HCT116 (cell line): ENCODE measurements around the gene DPRX. TPM values are rescaled to one million over a fixed set of nuclear protein-coding genes. Genes with fewer than 3 reads are reported as not detected.

Experiments
- ATAC-seq: fragments of 200-7000 bp; cut with Tn5 transposase; 2 replicates; pipeline ENCODE4 v1.9.1; 2020; ENCODE audit warnings: mild to moderate bottlenecking, moderate library complexity
- BruUV-seq: library from RNA; stranded (reverse); fragments of 400-500 nt; replicated peaks from 2 replicates; lab custom pipeline; 2021; lab: Mats Ljungman, UMichigan
- CTCF ChIA-PET: fragments of 300-600 bp; sonication (Branson Sonifier 250); formaldehyde crosslinking; loops from one replicate; lab custom pipeline; 2021; ENCODE audit warnings: antibody characterized with exemption; lab: Charles Lee
- POLR2A ChIA-PET: fragments of 300-600, 350-600 bp; sonication (Branson Sonifier 250); formaldehyde crosslinking; loops from one replicate; lab custom pipeline; 2021; ENCODE audit warnings: antibody characterized with exemption; lab: Charles Lee
- RAD21 ChIA-PET, 2 experiments: fragments of 300-600 bp; sonication (Branson Sonifier 250); formaldehyde crosslinking; loops; one replicate each; lab custom pipeline; 2023; ENCODE audit warnings: low total read pairs in 2 of 2; ENCODE audit not compliant: uncharacterized antibody in 2 of 2, unreplicated experiment in 2 of 2, low non-redundant PET in 1 of 2; lab: Charles Lee
- DNase-seq: peaks from one replicate; pipeline ENCODE4 v3.0.0-alpha.2; 2010; ENCODE audit warnings: low read depth, low spot score
- H2AFZ ChIP-seq: fragments of 200-600 bp; shearing (Covaris generic), sonication (generic); 2 replicates; pipeline ENCODE4 v1.6.1; 2017; ENCODE audit warnings: low read depth, mixed run types, mixed read lengths, antibody characterized with exemption, low read length; ENCODE audit not compliant: poor library complexity, severe bottlenecking
- H3K27ac ChIP-seq: 2 replicates; pipeline ENCODE4 v1.5.1; 2012; ENCODE audit warnings: low read depth, low read length
- H3K27me3 ChIP-seq: fragments of 200-600 bp; sonication (generic); 2 replicates; pipeline ENCODE4 v1.6.1; 2016; ENCODE audit warnings: mixed run types, low read length, mixed read lengths; ENCODE audit not compliant: insufficient read depth
- H3K36me3 ChIP-seq, 2 experiments: fragments of 200-500 bp in 1 of 2; fragments of 200-600 bp in 1 of 2; sonication (Bioruptor generic) in 1 of 2; sonication (generic) in 1 of 2; 2 replicates each; pipeline versions ENCODE4 v1.5.1 to v1.6.1; 2014 to 2016; ENCODE audit warnings: low read length in 2 of 2, inconsistent platforms in 1 of 2, mixed read lengths in 1 of 2, mixed run types in 1 of 2; ENCODE audit not compliant: insufficient read depth in 2 of 2, control insufficient read depth in 1 of 2
- H3K4me1 ChIP-seq, 2 experiments: fragments of 200-600 bp in 1 of 2; sonication (generic) in 1 of 2; 2 replicates each; pipeline versions ENCODE4 v1.5.1 to v1.6.1; 2012 to 2017; ENCODE audit warnings: low read length in 2 of 2, inconsistent platforms in 1 of 2, mild to moderate bottlenecking in 1 of 2, mixed read lengths in 1 of 2, mixed run types in 1 of 2, moderate library complexity in 1 of 2; ENCODE audit not compliant: insufficient read depth in 2 of 2, control insufficient read depth in 1 of 2
- H3K4me2 ChIP-seq: fragments of 200-600 bp; sonication (generic); 2 replicates; pipeline ENCODE4 v1.6.1; 2017; ENCODE audit warnings: mixed run types, low read length, mixed read lengths
- H3K4me3 ChIP-seq, 2 experiments: fragments of 200-600 bp in 1 of 2; sonication (generic) in 1 of 2; replicated peaks in 1 of 2; 2 replicates each; pipeline ENCODE4 v1.5.1; 2011 to 2016; ENCODE audit warnings: low read length in 2 of 2, control low read depth in 1 of 2, low read depth in 1 of 2, mild to moderate bottlenecking in 1 of 2, mixed read lengths in 1 of 2, mixed run types in 1 of 2
- H3K79me2 ChIP-seq: fragments of 200-600 bp; sonication (generic); 2 replicates; pipeline ENCODE4 v1.6.1; 2017; ENCODE audit warnings: mild to moderate bottlenecking, mixed run types, low read length, moderate library complexity, mixed read lengths; ENCODE audit not compliant: insufficient read depth
- H3K9ac ChIP-seq: fragments of 200-600 bp; sonication (generic); 2 replicates; pipeline ENCODE4 v1.6.1; 2016; ENCODE audit warnings: low read length, mixed read lengths
- H3K9me2 ChIP-seq: fragments of 200-600 bp; sonication (generic), shearing (Covaris generic); 2 replicates; pipeline ENCODE4 v1.6.1; 2017; ENCODE audit warnings: mixed run types, mild to moderate bottlenecking, moderate library complexity; ENCODE audit not compliant: insufficient read depth
- H3K9me3 ChIP-seq, 2 experiments: fragments of 200-500 bp in 1 of 2; fragments of 200-600 bp in 1 of 2; sonication (Bioruptor generic) in 1 of 2; sonication (generic) in 1 of 2; 2 replicates each; pipeline ENCODE4 v1.6.1; 2014 to 2017; ENCODE audit warnings: low read length in 2 of 2, mixed read lengths in 2 of 2, inconsistent platforms in 1 of 2, low read depth in 1 of 2, mild to moderate bottlenecking in 1 of 2, mixed run types in 1 of 2, moderate library complexity in 1 of 2; ENCODE audit not compliant: control insufficient read depth in 1 of 2, insufficient read depth in 1 of 2
- H4K20me1 ChIP-seq: fragments of 200-600 bp; sonication (generic), shearing (Covaris generic); 2 replicates; pipeline ENCODE4 v1.6.1; 2017; ENCODE audit warnings: mixed run types, mild to moderate bottlenecking, moderate library complexity; ENCODE audit not compliant: insufficient read depth
- EGR1 ChIP-seq: IDR thresholded peaks from 2 replicates; pipeline ENCODE4 v1.6.1; 2012; ENCODE audit warnings: low read depth
- EZH2 ChIP-seq: fragments of 200-600 bp; sonication (generic); IDR thresholded peaks from 2 replicates; pipeline ENCODE4 v1.6.1; 2017; ENCODE audit warnings: antibody characterized with exemption, mixed run types
- EZH2phosphoT487 ChIP-seq: fragments of 200-600 bp; IDR thresholded peaks from 2 replicates; pipeline ENCODE4 v1.6.1; 2018; ENCODE audit warnings: antibody characterized with exemption, borderline replicate concordance
- JUND ChIP-seq: IDR thresholded peaks from 2 replicates; pipeline ENCODE4 v1.6.1; 2012
- RAD21 ChIP-seq: IDR thresholded peaks from 2 replicates; pipeline ENCODE4 v1.6.1; 2012; ENCODE audit warnings: low read depth, mild to moderate bottlenecking
- SIN3A ChIP-seq: IDR thresholded peaks from 2 replicates; pipeline ENCODE4 v1.6.1; 2012; ENCODE audit warnings: low read depth
- SP1 ChIP-seq: IDR thresholded peaks from 2 replicates; pipeline ENCODE4 v1.6.1; 2012; ENCODE audit warnings: low read depth
- SRF ChIP-seq: IDR thresholded peaks from 2 replicates; pipeline ENCODE4 v1.6.1; 2012; ENCODE audit warnings: low read depth
- ZFX ChIP-seq: fragments of 450-650 bp; IDR thresholded peaks from 2 replicates; pipeline ENCODE4 v1.6.1; 2017
- ZNF274 ChIP-seq: fragments of 200-500 bp; sonication (Bioruptor generic); IDR thresholded peaks from 2 replicates; pipeline ENCODE4 v1.6.1; 2014; ENCODE audit warnings: mild to moderate bottlenecking, low read depth, low read length, inconsistent platforms
- intact Hi-C: fragments of 100-400 bp; cut with micrococcal nuclease; formaldehyde crosslinking; loops from 2 replicates; pipeline ENCODE4 v1.10.0; 2022
- total RNA-seq: library from RNA; stranded (reverse); gene quantifications from one replicate; pipeline ENCODE4 v1.2.1, GENCODE V29; 2021; ENCODE audit not compliant: unreplicated experiment
- TF ChIP-seq, protein P1 (sequence below): IDR thresholded peaks from 2 replicates; pipeline ENCODE4 v1.6.1; 2011; ENCODE audit warnings: mild to moderate bottlenecking, low read length, moderate library complexity; ENCODE audit not compliant: insufficient replicate concordance; ENCODE audit errors: extremely low read depth
- TF ChIP-seq, protein P2 (sequence below): IDR thresholded peaks from 2 replicates; pipeline ENCODE4 v1.6.1; 2012
- TF ChIP-seq, protein P3 (sequence below): IDR thresholded peaks from 2 replicates; pipeline ENCODE4 v1.6.1; 2012

Gene DPRX
- total RNA-seq, 1 experiment from 2014 or later = not detected

DNA sequence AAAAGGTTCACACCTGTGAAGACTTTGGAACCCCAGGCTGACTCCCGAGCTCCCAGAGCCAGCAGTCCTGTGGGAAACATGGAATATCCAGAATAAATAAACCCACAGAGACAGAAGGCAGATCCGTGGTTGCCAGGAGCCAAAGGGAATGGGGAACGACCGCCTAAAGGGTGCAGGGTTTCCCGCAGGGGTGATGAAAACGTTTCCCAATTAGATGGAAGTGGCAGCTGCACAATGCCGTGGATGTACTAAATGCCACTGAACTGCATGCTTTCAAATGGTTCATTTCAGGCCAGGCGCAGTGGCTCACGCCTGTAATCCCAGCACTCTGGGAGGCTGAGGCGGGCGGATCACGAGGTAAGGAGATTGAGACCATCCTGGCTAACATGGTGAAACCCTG is 23.4 kb upstream of the DPRX start:
- DNase-seq (no peak), ATAC-seq (no peak)
- no peak overlapping the region for H3K4me2 ChIP-seq
- H3K27me3 ChIP-seq = no peaks in the 10 kb centered on the region
- no peaks in the 10 kb centered on the region for H4K20me1 ChIP-seq
- no peaks in the 10 kb centered on the region for H3K79me2 ChIP-seq
- H3K9me3 ChIP-seq = peaks cover 3 to 7% of the 10 kb centered on the region in 2 experiments; a peak in 2 of 4 replicates
- ChIA-PET CTCF (no interaction called here), POLR2A (no interaction called here), RAD21 (no interaction called here)
- H3K36me3 ChIP-seq = no peaks in the 10 kb centered on the region
- no peak overlapping the region for H3K27ac ChIP-seq
- H3K4me1 ChIP-seq = no peaks in the 10 kb centered on the region
- H2AFZ ChIP-seq = no peak overlapping the region
- H3K4me3 ChIP-seq = no peak overlapping the region
- H3K9me2 ChIP-seq = no peaks in the 10 kb centered on the region
- no peak overlapping the region for H3K9ac ChIP-seq
- no TSS peak for BruUV-seq
- intact Hi-C loops = no loop called here
- TF ChIP-seq, protein P1, sequence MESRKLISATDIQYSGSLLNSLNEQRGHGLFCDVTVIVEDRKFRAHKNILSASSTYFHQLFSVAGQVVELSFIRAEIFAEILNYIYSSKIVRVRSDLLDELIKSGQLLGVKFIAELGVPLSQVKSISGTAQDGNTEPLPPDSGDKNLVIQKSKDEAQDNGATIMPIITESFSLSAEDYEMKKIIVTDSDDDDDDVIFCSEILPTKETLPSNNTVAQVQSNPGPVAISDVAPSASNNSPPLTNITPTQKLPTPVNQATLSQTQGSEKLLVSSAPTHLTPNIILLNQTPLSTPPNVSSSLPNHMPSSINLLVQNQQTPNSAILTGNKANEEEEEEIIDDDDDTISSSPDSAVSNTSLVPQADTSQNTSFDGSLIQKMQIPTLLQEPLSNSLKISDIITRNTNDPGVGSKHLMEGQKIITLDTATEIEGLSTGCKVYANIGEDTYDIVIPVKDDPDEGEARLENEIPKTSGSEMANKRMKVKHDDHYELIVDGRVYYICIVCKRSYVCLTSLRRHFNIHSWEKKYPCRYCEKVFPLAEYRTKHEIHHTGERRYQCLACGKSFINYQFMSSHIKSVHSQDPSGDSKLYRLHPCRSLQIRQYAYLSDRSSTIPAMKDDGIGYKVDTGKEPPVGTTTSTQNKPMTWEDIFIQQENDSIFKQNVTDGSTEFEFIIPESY = no peak
- TF ChIP-seq EZH2phosphoT487 (no peak), ZFX (no peak), RAD21 (no peak), SP1 (no peak), SRF (no peak), JUND (no peak), EZH2 (no peak), ZNF274 (no peak), SIN3A (no peak), EGR1 (no peak)
- TF ChIP-seq, protein P2, sequence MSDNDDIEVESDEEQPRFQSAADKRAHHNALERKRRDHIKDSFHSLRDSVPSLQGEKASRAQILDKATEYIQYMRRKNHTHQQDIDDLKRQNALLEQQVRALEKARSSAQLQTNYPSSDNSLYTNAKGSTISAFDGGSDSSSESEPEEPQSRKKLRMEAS = no peak
- TF ChIP-seq, protein P3, sequence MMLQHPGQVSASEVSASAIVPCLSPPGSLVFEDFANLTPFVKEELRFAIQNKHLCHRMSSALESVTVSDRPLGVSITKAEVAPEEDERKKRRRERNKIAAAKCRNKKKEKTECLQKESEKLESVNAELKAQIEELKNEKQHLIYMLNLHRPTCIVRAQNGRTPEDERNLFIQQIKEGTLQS = no peak
- TF ChIP-seq, all 23 proteins: peak for 0
